GM12874 (cell line): ENCODE measurements around the gene TBL1XR1.

Experiments used
- TF ChIP-seq, protein P1 (sequence below): IDR thresholded peaks from 2 replicates; pipeline ENCODE4 v1.5.1; 2011; ENCODE audit warnings: low read depth, mild to moderate bottlenecking, control low read depth, low read length, moderate library complexity; ENCODE audit not compliant: insufficient read depth

The TBL1XR1 gene

GRCh38 chr3:177197041-177197726, at the start of gene TBL1XR1:
TSS of gene TBL1XR1 (minus strand) at chr3:177197482. CDS start at chr3:177064977, 132,505 bp downstream.
- TF ChIP-seq, protein P1, sequence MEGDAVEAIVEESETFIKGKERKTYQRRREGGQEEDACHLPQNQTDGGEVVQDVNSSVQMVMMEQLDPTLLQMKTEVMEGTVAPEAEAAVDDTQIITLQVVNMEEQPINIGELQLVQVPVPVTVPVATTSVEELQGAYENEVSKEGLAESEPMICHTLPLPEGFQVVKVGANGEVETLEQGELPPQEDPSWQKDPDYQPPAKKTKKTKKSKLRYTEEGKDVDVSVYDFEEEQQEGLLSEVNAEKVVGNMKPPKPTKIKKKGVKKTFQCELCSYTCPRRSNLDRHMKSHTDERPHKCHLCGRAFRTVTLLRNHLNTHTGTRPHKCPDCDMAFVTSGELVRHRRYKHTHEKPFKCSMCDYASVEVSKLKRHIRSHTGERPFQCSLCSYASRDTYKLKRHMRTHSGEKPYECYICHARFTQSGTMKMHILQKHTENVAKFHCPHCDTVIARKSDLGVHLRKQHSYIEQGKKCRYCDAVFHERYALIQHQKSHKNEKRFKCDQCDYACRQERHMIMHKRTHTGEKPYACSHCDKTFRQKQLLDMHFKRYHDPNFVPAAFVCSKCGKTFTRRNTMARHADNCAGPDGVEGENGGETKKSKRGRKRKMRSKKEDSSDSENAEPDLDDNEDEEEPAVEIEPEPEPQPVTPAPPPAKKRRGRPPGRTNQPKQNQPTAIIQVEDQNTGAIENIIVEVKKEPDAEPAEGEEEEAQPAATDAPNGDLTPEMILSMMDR, result no peak

DNA sequence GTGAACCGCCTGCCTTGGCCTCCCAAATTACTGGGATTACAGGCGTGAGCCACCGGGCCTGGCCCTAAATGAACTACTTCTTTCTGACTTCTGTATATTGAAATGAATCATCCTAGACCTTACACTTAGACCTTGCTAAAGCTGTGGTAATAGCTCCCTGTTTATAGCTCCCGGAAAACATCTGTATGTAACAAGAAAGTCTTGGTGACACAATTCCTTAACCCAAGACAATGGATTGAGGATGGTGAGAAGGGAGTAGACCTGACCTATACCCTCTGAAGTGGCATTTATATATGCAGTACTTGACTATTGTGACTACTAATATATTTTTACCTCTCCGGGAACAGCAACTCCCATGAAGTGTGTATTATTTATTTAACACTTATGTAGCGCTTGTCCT, 48.0 kb upstream of the TBL1XR1 start:
- TF ChIP-seq, protein P1, result no peak

GRCh38 chr3:177244606-177245005, 47.3 kb upstream of the TBL1XR1 start:
- TF ChIP-seq, protein P1, result no peak

DNA sequence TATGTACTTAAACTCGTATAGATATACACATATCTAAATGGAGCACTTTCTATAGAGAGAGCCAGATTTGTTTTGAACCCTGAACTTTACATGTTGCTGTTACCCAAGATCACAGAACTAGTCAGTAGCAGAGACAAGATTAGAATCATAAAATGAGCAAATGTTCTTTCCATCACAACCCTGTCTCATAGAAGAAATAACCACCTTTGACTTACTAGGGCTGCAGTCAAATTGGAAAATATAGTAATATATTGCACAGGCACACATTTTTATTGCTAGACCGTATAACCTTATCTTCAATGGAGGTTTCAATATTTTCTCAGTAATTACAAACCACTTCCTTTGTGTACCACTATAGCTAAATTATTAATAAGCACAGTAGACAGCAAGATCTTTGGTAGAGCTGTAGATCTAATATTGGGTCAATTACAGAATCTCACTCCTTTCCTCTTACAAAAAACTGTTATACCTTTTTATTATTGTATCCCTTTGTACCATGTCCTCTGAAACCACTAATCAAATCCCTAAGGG, 41.5 kb upstream of the TBL1XR1 start:
- TF ChIP-seq, protein P1, result no peak

DNA sequence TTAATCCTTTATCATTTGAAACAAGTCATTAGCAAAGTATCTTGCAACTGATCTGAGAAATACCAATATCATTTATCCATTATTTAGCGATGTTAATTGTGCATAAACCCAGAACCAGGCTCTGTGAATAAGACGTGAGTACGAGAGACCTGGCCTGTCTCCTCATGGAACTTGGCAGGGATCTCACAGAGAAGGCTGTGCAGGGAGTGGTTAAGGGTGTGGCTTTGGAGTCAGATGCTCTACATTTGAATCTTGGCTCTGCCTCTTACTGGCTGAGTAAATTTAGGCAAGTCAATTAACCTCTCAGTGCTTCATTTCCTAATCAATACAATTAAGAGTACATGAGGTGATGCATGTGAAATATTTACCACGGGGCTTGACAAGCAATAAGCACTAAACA, 39.9 kb upstream of the TBL1XR1 start:
- TF ChIP-seq, protein P1, result no peak

- TF ChIP-seq, protein P1, result no peak
Measured at GRCh38 chr3:177236704-177237103, 39.4 kb upstream of the TBL1XR1 start.

GRCh38 chr3:177234121-177234520, 36.8 kb upstream of the TBL1XR1 start:
- TF ChIP-seq, protein P1, result no peak
